Measurements from ENCODE around the gene RWDD2A.

The RWDD2A gene

GRCh38 chr6:83182114-83182513 lies 11.0 kb upstream of the RWDD2A start:
- no peak for TF ChIP-seq EZH2phosphoT487 (IDR thresholded peaks at IDR 0.05; ENCODE audit: low read depth)
- no peak for TF ChIP-seq CTCF (IDR thresholded peaks at IDR 0.05; ENCODE audit: low read depth, low read length)
- Histone ChIP-seq H3K36me3 (replicated peaks; ENCODE audit: low read depth, low read length) (peaks cover 80% of the 10 kb centered on the region), H3K9ac (ENCODE audit: low read length) (no peak overlapping the region), H3K27ac (ENCODE audit: low read length) (no peak overlapping the region), H2AFZ (ENCODE audit: low read depth, low read length) (no peak overlapping the region), H3K4me2 (ENCODE audit: low read length) (no peak overlapping the region), H3K27me3 (ENCODE audit: low read depth, low read length) (no peaks in the 10 kb centered on the region), H4K20me1 (ENCODE audit: insufficient read depth, low read length) (peaks cover 16% of the 10 kb centered on the region; the same call in 1 of the 2 replicates), H3K4me3 (ENCODE audit: low read length) (no peak overlapping the region), H3K9me3 (ENCODE audit: insufficient read depth, low read length) (no peaks in the 10 kb centered on the region), H3K79me2 (ENCODE audit: low read length) (0 out of 2 replicates have a peak, but pooled peaks cover 3% of the 10 kb centered on the region), H3K4me1 (ENCODE audit: low read length) (no peaks in the 10 kb centered on the region)

- Histone ChIP-seq H3K4me1 (ENCODE audit: low read length) (no peaks in the 10 kb centered on the region), H3K9ac (ENCODE audit: low read length) (no peak overlapping the region), H3K4me2 (ENCODE audit: low read length) (no peak overlapping the region), H3K27me3 (ENCODE audit: low read depth, low read length) (no peaks in the 10 kb centered on the region), H3K36me3 (replicated peaks; ENCODE audit: low read depth, low read length) (peaks cover 77% of the 10 kb centered on the region), H4K20me1 (ENCODE audit: insufficient read depth, low read length) (peaks cover 17% of the 10 kb centered on the region; the same call in 1 of the 2 replicates), H3K27ac (ENCODE audit: low read length) (no peak overlapping the region), H3K79me2 (ENCODE audit: low read length) (0 out of 2 replicates have a peak, but pooled peaks cover 3% of the 10 kb centered on the region), H2AFZ (ENCODE audit: low read depth, low read length) (no peak overlapping the region), H3K9me3 (ENCODE audit: insufficient read depth, low read length) (no peaks in the 10 kb centered on the region), H3K4me3 (ENCODE audit: low read length) (no peak overlapping the region)
- no peak for TF ChIP-seq EZH2phosphoT487 (IDR thresholded peaks at IDR 0.05; ENCODE audit: low read depth)
- no peak for TF ChIP-seq CTCF (IDR thresholded peaks at IDR 0.05; ENCODE audit: low read depth, low read length)
These were observed 9.9 kb upstream of the RWDD2A start for GRCh38 chr6:83183082-83183828.

GRCh38 chr6:83185096-83185495 lies 8.1 kb upstream of the RWDD2A start:
- no peak overlapping the region for H3K4me3 ChIP-seq (ENCODE audit: low read length)
- H3K9ac ChIP-seq (ENCODE audit: low read length), result no peak overlapping the region
- H3K79me2 ChIP-seq (ENCODE audit: low read length), result peaks cover 14% of the 10 kb centered on the region
- H3K27ac ChIP-seq (ENCODE audit: low read length), result no peak overlapping the region
- no peaks in the 10 kb centered on the region for H3K9me3 ChIP-seq (ENCODE audit: insufficient read depth, low read length)
- H3K4me1 ChIP-seq (ENCODE audit: low read length), result no peaks in the 10 kb centered on the region
- no peak overlapping the region for H2AFZ ChIP-seq (ENCODE audit: low read depth, low read length)
- TF ChIP-seq CTCF (IDR thresholded peaks at IDR 0.05; ENCODE audit: low read depth, low read length), result no peak
- TF ChIP-seq EZH2phosphoT487 (IDR thresholded peaks at IDR 0.05; ENCODE audit: low read depth), result no peak
- no peak overlapping the region for H3K4me2 ChIP-seq (ENCODE audit: low read length)
- peaks cover 35% of the 10 kb centered on the region for H4K20me1 ChIP-seq (ENCODE audit: insufficient read depth, low read length)
- peaks cover 83% of the 10 kb centered on the region for H3K36me3 ChIP-seq (replicated peaks; ENCODE audit: low read depth, low read length)
- H3K27me3 ChIP-seq (ENCODE audit: low read depth, low read length), result no peaks in the 10 kb centered on the region

- peaks cover 63% of the 10 kb centered on the region for H3K36me3 ChIP-seq (replicated peaks; ENCODE audit: low read depth, low read length)
- H3K9me3 ChIP-seq (ENCODE audit: insufficient read depth, low read length), result no peaks in the 10 kb centered on the region
- no peaks in the 10 kb centered on the region for H3K27me3 ChIP-seq (ENCODE audit: low read depth, low read length)
- H3K4me3 ChIP-seq (ENCODE audit: low read length), result no peak overlapping the region
- TF ChIP-seq CTCF (IDR thresholded peaks at IDR 0.05; ENCODE audit: low read depth, low read length) (no peak), EZH2phosphoT487 (IDR thresholded peaks at IDR 0.05; ENCODE audit: low read depth) (no peak)
- H3K9ac ChIP-seq (ENCODE audit: low read length), result no peak overlapping the region
- peaks cover 4% of the 10 kb centered on the region for H3K4me1 ChIP-seq (ENCODE audit: low read length)
- no peak overlapping the region for H3K27ac ChIP-seq (ENCODE audit: low read length)
- peaks cover 45% of the 10 kb centered on the region for H3K79me2 ChIP-seq (ENCODE audit: low read length)
- peaks cover 37% of the 10 kb centered on the region for H4K20me1 ChIP-seq (ENCODE audit: insufficient read depth, low read length)
- H2AFZ ChIP-seq (ENCODE audit: low read depth, low read length), result no peak overlapping the region
- H3K4me2 ChIP-seq (ENCODE audit: low read length), result no peak overlapping the region
These were observed 4.7 kb upstream of the RWDD2A start for GRCh38 chr6:83188501-83188900.
